Lower leg skin (tissue), 3 donors: ENCODE measurements around the gene GHR.

ENCODE experiments used
- POLR2A ChIP-seq, 2 donors: fragments of 450-650 bp; IDR thresholded peaks; one replicate each; pipeline ENCODE4 v1.6.1; 2016 to 2017; ENCODE audit warnings: antibody characterized with exemption in 2 of 2, mild to moderate bottlenecking in 1 of 2, moderate library complexity in 1 of 2
- TF ChIP-seq, protein P1 (sequence below), 3 donors: fragments of 450-650 bp; IDR thresholded peaks; one replicate each; pipeline ENCODE4 v1.5.1; 2016; ENCODE audit warnings: antibody characterized with exemption in 3 of 3, mild to moderate bottlenecking in 3 of 3, moderate library complexity in 2 of 3

- TF ChIP-seq, protein P1, sequence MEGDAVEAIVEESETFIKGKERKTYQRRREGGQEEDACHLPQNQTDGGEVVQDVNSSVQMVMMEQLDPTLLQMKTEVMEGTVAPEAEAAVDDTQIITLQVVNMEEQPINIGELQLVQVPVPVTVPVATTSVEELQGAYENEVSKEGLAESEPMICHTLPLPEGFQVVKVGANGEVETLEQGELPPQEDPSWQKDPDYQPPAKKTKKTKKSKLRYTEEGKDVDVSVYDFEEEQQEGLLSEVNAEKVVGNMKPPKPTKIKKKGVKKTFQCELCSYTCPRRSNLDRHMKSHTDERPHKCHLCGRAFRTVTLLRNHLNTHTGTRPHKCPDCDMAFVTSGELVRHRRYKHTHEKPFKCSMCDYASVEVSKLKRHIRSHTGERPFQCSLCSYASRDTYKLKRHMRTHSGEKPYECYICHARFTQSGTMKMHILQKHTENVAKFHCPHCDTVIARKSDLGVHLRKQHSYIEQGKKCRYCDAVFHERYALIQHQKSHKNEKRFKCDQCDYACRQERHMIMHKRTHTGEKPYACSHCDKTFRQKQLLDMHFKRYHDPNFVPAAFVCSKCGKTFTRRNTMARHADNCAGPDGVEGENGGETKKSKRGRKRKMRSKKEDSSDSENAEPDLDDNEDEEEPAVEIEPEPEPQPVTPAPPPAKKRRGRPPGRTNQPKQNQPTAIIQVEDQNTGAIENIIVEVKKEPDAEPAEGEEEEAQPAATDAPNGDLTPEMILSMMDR (IDR thresholded peaks at IDR 0.05): no peak
- TF ChIP-seq POLR2A (IDR thresholded peaks at IDR 0.05): no peak
Measured at GRCh38 chr5:42547894-42548293, 124.7 kb downstream of the GHR start.
